Measurements from ENCODE around the gene KDM5B. TPM values are rescaled to one million over a fixed set of nuclear protein-coding genes. Genes with fewer than 3 reads are reported as not detected.
"Not testable (repeated sequence)": the region's sequence is repeated elsewhere in the genome, so short reads cannot be mapped to it uniquely, and the experiment has no call there.

The KDM5B gene
- total and polyA plus RNA-seq, 2 donors from 2014 or later, result 10.7 to 55.5 TPM

- Histone ChIP-seq H3K9ac (ENCODE audit: low read length in 3 of 3) (no peak overlapping the region), H3K36me3 (ENCODE audit: control insufficient read depth in 2 of 3, insufficient read depth in 3 of 3, low read length in 3 of 3) (peaks cover 20 to 44% (median 20%) of the 10 kb centered on the region in 3 donors), H3K27ac (ENCODE audit: low read depth in 2 of 2, low read length in 2 of 2) (no peak overlapping the region), H3K4me1 (ENCODE audit: control insufficient read depth in 2 of 3, insufficient read depth in 2 of 3, low read depth in 1 of 3, low read length in 3 of 3) (no peaks in the 10 kb centered on the region), H3K4me3 (ENCODE audit: low read length in 3 of 3) (no peak overlapping the region), H3K9me3 (ENCODE audit: control insufficient read depth in 2 of 3, insufficient read depth in 1 of 3, low read length in 3 of 3) (no peaks in the 10 kb centered on the region), H3K27me3 (ENCODE audit: control insufficient read depth, insufficient read depth, low read length) (no peaks in the 10 kb centered on the region)
- intact Hi-C loops (cut with DNase I), result no loop called here
- DNase-seq (peak in 3 of 5 donors; percentile 12 to 92 (median 67)), FAIRE-seq (no peak)
- TF ChIP-seq CTCF (IDR thresholded peaks at IDR 0.05; ENCODE audit: borderline replicate concordance, extremely low read depth, insufficient read depth), result no peak
These were observed 55.4 kb downstream of the KDM5B start for GRCh38 chr1:202752774-202753173.

- DNase-seq (no peak), FAIRE-seq (no peak)
- Histone ChIP-seq H3K9me3 (ENCODE audit: control insufficient read depth in 2 of 3, insufficient read depth in 1 of 3, low read length in 3 of 3) (no peaks in the 10 kb centered on the region), H3K4me1 (ENCODE audit: control insufficient read depth in 2 of 3, insufficient read depth in 2 of 3, low read depth in 1 of 3, low read length in 3 of 3) (no peaks in the 10 kb centered on the region), H3K27ac (ENCODE audit: low read depth in 2 of 2, low read length in 2 of 2) (no peak overlapping the region), H3K36me3 (ENCODE audit: control insufficient read depth in 2 of 3, insufficient read depth in 3 of 3, low read length in 3 of 3) (peaks cover 14 to 31% (median 18%) of the 10 kb centered on the region in 3 donors), H3K4me3 (ENCODE audit: low read length in 3 of 3) (no peak overlapping the region), H3K27me3 (ENCODE audit: control insufficient read depth, insufficient read depth, low read length) (no peaks in the 10 kb centered on the region), H3K9ac (ENCODE audit: low read length in 3 of 3) (no peak overlapping the region)
- intact Hi-C loops (cut with DNase I), result no loop called here
- TF ChIP-seq CTCF (IDR thresholded peaks at IDR 0.05; ENCODE audit: borderline replicate concordance, extremely low read depth, insufficient read depth), result no peak
These were observed 57.5 kb downstream of the KDM5B start for GRCh38 chr1:202750761-202751160.

GRCh38 chr1:202750024-202750423, 58.2 kb downstream of the KDM5B start:
- Histone ChIP-seq H3K4me3 (ENCODE audit: low read length in 3 of 3) (no peak overlapping the region), H3K27me3 (ENCODE audit: control insufficient read depth, insufficient read depth, low read length) (no peaks in the 10 kb centered on the region), H3K36me3 (ENCODE audit: control insufficient read depth in 2 of 3, insufficient read depth in 3 of 3, low read length in 3 of 3) (peaks cover 17 to 34% (median 17%) of the 10 kb centered on the region in 3 donors), H3K4me1 (ENCODE audit: control insufficient read depth in 2 of 3, insufficient read depth in 2 of 3, low read depth in 1 of 3, low read length in 3 of 3) (no peaks in the 10 kb centered on the region), H3K27ac (ENCODE audit: low read depth in 2 of 2, low read length in 2 of 2) (no peak overlapping the region), H3K9ac (ENCODE audit: low read length in 3 of 3) (no peak overlapping the region), H3K9me3 (ENCODE audit: control insufficient read depth in 2 of 3, insufficient read depth in 1 of 3, low read length in 3 of 3) (no peaks in the 10 kb centered on the region)
- no peak for DNase-seq
- intact Hi-C loops (cut with DNase I), result no loop called here
- no peak for TF ChIP-seq CTCF (IDR thresholded peaks at IDR 0.05; ENCODE audit: borderline replicate concordance, extremely low read depth, insufficient read depth)
- no peak for FAIRE-seq

- Histone ChIP-seq H3K27me3 (ENCODE audit: control insufficient read depth, insufficient read depth, low read length) (no peaks in the 10 kb centered on the region), H3K27ac (ENCODE audit: low read depth in 2 of 2, low read length in 2 of 2) (no peak overlapping the region), H3K4me3 (ENCODE audit: low read length in 3 of 3) (no peak overlapping the region), H3K9me3 (ENCODE audit: control insufficient read depth in 2 of 3, insufficient read depth in 1 of 3, low read length in 3 of 3) (peaks cover 0 to 1% (median 0%) of the 10 kb centered on the region in 3 donors), H3K9ac (ENCODE audit: low read length in 3 of 3) (no peak overlapping the region), H3K4me1 (ENCODE audit: control insufficient read depth in 2 of 3, insufficient read depth in 2 of 3, low read depth in 1 of 3, low read length in 3 of 3) (no peaks in the 10 kb centered on the region), H3K36me3 (ENCODE audit: control insufficient read depth in 2 of 3, insufficient read depth in 3 of 3, low read length in 3 of 3) (peaks cover 26 to 45% (median 30%) of the 10 kb centered on the region in 3 donors)
- intact Hi-C loops (cut with DNase I), result no loop called here
- TF ChIP-seq CTCF (IDR thresholded peaks at IDR 0.05; ENCODE audit: borderline replicate concordance, extremely low read depth, insufficient read depth), result no peak
- FAIRE-seq (no peak), DNase-seq (no peak)
These were observed 62.8 kb downstream of the KDM5B start for GRCh38 chr1:202745323-202745888.

- DNase-seq; H3K4me3 ChIP-seq (ENCODE audit: low read length in 3 of 3); H3K27ac ChIP-seq (ENCODE audit: low read depth in 2 of 2, low read length in 2 of 2); intact Hi-C loops (cut with DNase I); FAIRE-seq; H3K4me1 ChIP-seq (ENCODE audit: control insufficient read depth in 2 of 3, insufficient read depth in 2 of 3, low read depth in 1 of 3, low read length in 3 of 3); H3K27me3 ChIP-seq (ENCODE audit: control insufficient read depth, insufficient read depth, low read length); H3K9ac ChIP-seq (ENCODE audit: low read length in 3 of 3); H3K9me3 ChIP-seq (ENCODE audit: control insufficient read depth in 2 of 3, insufficient read depth in 1 of 3, low read length in 3 of 3): not testable (repeated sequence)
- peaks cover 23 to 45% (median 30%) of the 10 kb centered on the region in 3 donors for H3K36me3 ChIP-seq (ENCODE audit: control insufficient read depth in 2 of 3, insufficient read depth in 3 of 3, low read length in 3 of 3)
These were observed 63.5 kb downstream of the KDM5B start for GRCh38 chr1:202744770-202745169.

All from kidney (tissue), 14 donors.